ENCODE results near the gene OBP2B.
"Not testable (repeated sequence)": the region's sequence is repeated elsewhere in the genome, so short reads cannot be mapped to it uniquely, and the experiment has no call there.

OBP2B gene

GRCh38 chr9:133201424-133202144 is 7.5 kb downstream of the OBP2B start:
- DNase-seq (ENCODE audit: low read depth): no peak

- DNase-seq (ENCODE audit: low read depth): no peak
Observed at GRCh38 chr9:133200631-133201030, 8.4 kb downstream of the OBP2B start.

GRCh38 chr9:133199648-133200321 is 9.3 kb downstream of the OBP2B start:
- peak; percentile 16 for DNase-seq (ENCODE audit: low read depth)

- DNase-seq (ENCODE audit: low read depth): no peak
Observed at GRCh38 chr9:133195029-133195428, 14.0 kb downstream of the OBP2B start.

- no peak for DNase-seq (ENCODE audit: low read depth)
Observed at GRCh38 chr9:133194597-133194996, 14.5 kb downstream of the OBP2B start.

- no peak for DNase-seq (ENCODE audit: low read depth)
Observed at GRCh38 chr9:133191989-133192388, 17.1 kb downstream of the OBP2B start.

- DNase-seq (ENCODE audit: low read depth): no peak
Observed at GRCh38 chr9:133189826-133190225, 19.2 kb downstream of the OBP2B start.

GRCh38 chr9:133188843-133189180 is 20.2 kb downstream of the OBP2B start:
- no peak for DNase-seq (ENCODE audit: low read depth)

GRCh38 chr9:133188006-133188842 is 20.8 kb downstream of the OBP2B start:
- DNase-seq (ENCODE audit: low read depth): no peak

GRCh38 chr9:133187561-133188005 is 21.5 kb downstream of the OBP2B start:
- DNase-seq (ENCODE audit: low read depth): no peak

GRCh38 chr9:133186736-133187135 is 22.3 kb downstream of the OBP2B start:
- no peak for DNase-seq (ENCODE audit: low read depth)

GRCh38 chr9:133184971-133185370 is 24.1 kb downstream of the OBP2B start:
- DNase-seq (ENCODE audit: low read depth): no peak

GRCh38 chr9:133182151-133182550 is 26.9 kb downstream of the OBP2B start:
- DNase-seq (ENCODE audit: low read depth): no peak

GRCh38 chr9:133181561-133181960 is 27.5 kb downstream of the OBP2B start:
- no peak for DNase-seq (ENCODE audit: low read depth)

- DNase-seq (ENCODE audit: low read depth): no peak
Observed at GRCh38 chr9:133180953-133181352, 28.1 kb downstream of the OBP2B start.

- DNase-seq (ENCODE audit: low read depth): no peak
Observed at GRCh38 chr9:133173056-133173455, 36.0 kb downstream of the OBP2B start.

GRCh38 chr9:133171161-133171961 is 37.7 kb downstream of the OBP2B start:
- no peak for DNase-seq (ENCODE audit: low read depth)

GRCh38 chr9:133170716-133171115 is 38.3 kb downstream of the OBP2B start:
- DNase-seq (ENCODE audit: low read depth): no peak

GRCh38 chr9:133169687-133170086 is 39.4 kb downstream of the OBP2B start:
- DNase-seq (ENCODE audit: low read depth): not testable (repeated sequence)

- DNase-seq (ENCODE audit: low read depth): no peak
Observed at GRCh38 chr9:133169102-133169501, 39.9 kb downstream of the OBP2B start.

- no peak for DNase-seq (ENCODE audit: low read depth)
Observed at GRCh38 chr9:133168432-133168831, 40.6 kb downstream of the OBP2B start.

- DNase-seq (ENCODE audit: low read depth): no peak
Observed at GRCh38 chr9:133167769-133168168, 41.3 kb downstream of the OBP2B start.

Measured in stimulated activated CD8-positive, alpha-beta memory T cell treated with anti-CD3 and anti-CD28 coated beads, Interleukin-12 subunit alpha, Interleukin-12 subunit beta, amount 100 ng/mL, for 4 hours (primary cell).